Body of pancreas (tissue), 4 donors: ENCODE data around the gene TOP2A.

Experiments
- CTCF ChIP-seq, 7 experiments: fragments of 450-650 bp in 4 of 7; fragments of 200-600 bp in 3 of 7; sonication (generic) in 3 of 7; IDR thresholded peaks; one replicate each; pipeline ENCODE4 v1.5.1; 2016 to 2019; ENCODE audit warnings: antibody characterized with exemption in 7 of 7
- POLR2A ChIP-seq, 3 donors: fragments of 450-650 bp; IDR thresholded peaks; one replicate each; pipeline ENCODE4 v1.6.1; 2016; ENCODE audit warnings: antibody characterized with exemption in 3 of 3, mild to moderate bottlenecking in 2 of 3

- TF ChIP-seq CTCF (IDR thresholded peaks at IDR 0.05) (no peak), POLR2A (IDR thresholded peaks at IDR 0.05) (no peak)
Observed at GRCh38 chr17:40372031-40372430, 45.7 kb downstream of the TOP2A start.
